Uterus (tissue), 2 donors: ENCODE measurements around the gene MRPL9.

Experiments used
- POLR2A ChIP-seq, 2 donors: fragments of 450-650 bp; IDR thresholded peaks; one replicate each; pipeline ENCODE4 v1.6.1; 2016; ENCODE audit warnings: antibody characterized with exemption in 2 of 2, mild to moderate bottlenecking in 1 of 2, moderate library complexity in 1 of 2
- TF ChIP-seq, protein P1 (sequence below), 4 experiments: fragments of 200-600 bp in 2 of 4; fragments of 450-650 bp in 2 of 4; sonication (generic) in 2 of 4; IDR thresholded peaks; one replicate each; pipeline ENCODE4 v1.5.1; 2016 to 2019; ENCODE audit warnings: antibody characterized with exemption in 4 of 4, mild to moderate bottlenecking in 2 of 4, moderate library complexity in 1 of 4

DNA sequence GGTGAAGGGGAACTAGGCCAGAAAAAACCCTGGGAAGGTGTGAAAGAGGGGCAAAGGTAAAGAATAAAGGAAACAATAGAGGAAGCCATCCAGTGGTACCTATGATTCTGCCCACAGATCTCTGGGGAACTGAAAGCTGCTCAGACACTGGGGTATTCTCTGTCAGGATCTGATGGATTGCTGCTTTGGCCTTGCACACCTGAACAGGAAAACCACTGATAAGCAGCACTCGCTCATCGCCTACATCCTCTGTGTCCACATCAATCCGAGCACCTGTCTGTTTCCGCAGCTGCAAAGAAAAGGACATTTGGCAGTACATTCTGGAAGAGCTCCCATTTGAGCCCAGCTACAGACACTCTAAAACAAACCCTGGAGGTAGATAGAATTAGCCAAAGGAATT, 16.6 kb upstream of the MRPL9 start:
- TF ChIP-seq, protein P1, sequence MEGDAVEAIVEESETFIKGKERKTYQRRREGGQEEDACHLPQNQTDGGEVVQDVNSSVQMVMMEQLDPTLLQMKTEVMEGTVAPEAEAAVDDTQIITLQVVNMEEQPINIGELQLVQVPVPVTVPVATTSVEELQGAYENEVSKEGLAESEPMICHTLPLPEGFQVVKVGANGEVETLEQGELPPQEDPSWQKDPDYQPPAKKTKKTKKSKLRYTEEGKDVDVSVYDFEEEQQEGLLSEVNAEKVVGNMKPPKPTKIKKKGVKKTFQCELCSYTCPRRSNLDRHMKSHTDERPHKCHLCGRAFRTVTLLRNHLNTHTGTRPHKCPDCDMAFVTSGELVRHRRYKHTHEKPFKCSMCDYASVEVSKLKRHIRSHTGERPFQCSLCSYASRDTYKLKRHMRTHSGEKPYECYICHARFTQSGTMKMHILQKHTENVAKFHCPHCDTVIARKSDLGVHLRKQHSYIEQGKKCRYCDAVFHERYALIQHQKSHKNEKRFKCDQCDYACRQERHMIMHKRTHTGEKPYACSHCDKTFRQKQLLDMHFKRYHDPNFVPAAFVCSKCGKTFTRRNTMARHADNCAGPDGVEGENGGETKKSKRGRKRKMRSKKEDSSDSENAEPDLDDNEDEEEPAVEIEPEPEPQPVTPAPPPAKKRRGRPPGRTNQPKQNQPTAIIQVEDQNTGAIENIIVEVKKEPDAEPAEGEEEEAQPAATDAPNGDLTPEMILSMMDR (IDR thresholded peaks at IDR 0.05), result no peak
- TF ChIP-seq POLR2A (IDR thresholded peaks at IDR 0.05), result no peak
